Measurements from ENCODE around the gene CLASP2. TPM values are rescaled to one million over a fixed set of nuclear protein-coding genes. Genes with fewer than 3 reads are reported as not detected.

CLASP2 gene
- total and polyA plus RNA-seq, 2 of the 4 experiments (the other 2 are of a cell fraction), result 11.9 to 49.1 TPM

- Histone ChIP-seq H3K23ac (ENCODE audit: low read depth, low read length) (no peak overlapping the region), H2AK5ac (ENCODE audit: low read depth, low read length) (no peak overlapping the region), H2AFZ (replicated peaks; ENCODE audit: low read length, poor library complexity) (no peak overlapping the region), H3K18ac (ENCODE audit: low read depth, low read length) (no peak overlapping the region), H3K79me1 (ENCODE audit: low read depth in 1 of 2, low read length in 2 of 2) (no peaks in the 10 kb centered on the region), H2BK120ac (ENCODE audit: low read depth, low read length) (no peak overlapping the region), H3K4ac (ENCODE audit: low read depth, low read length) (no peak overlapping the region), H3K36me3 (ENCODE audit: control insufficient read depth, insufficient read depth, low read length) (no peaks in the 10 kb centered on the region), H4K20me1 (ENCODE audit: insufficient read depth, low read length) (no peaks in the 10 kb centered on the region), H3K4me1 (ENCODE audit: control insufficient read depth, insufficient read depth, low read length) (no peaks in the 10 kb centered on the region), H3K4me3 (ENCODE audit: insufficient read depth, low read depth, low read length) (no peak overlapping the region), H3K9me1 (ENCODE audit: insufficient read depth, low read length) (no peaks in the 10 kb centered on the region), H3K27me3 (ENCODE audit: control insufficient read depth, insufficient read depth, low read length) (no peaks in the 10 kb centered on the region), H2BK15ac (ENCODE audit: low read depth, low read length) (no peak overlapping the region), H2BK20ac (ENCODE audit: low read depth, low read length) (no peak overlapping the region), H4K8ac (ENCODE audit: low read depth in 2 of 2, low read length in 2 of 2) (no peak overlapping the region), H4K5ac (ENCODE audit: low read depth, low read length) (no peak overlapping the region), H3K4me2 (ENCODE audit: low read depth, low read length) (no peak overlapping the region), H3K14ac (replicated peaks; ENCODE audit: low read depth, low read length) (no peak overlapping the region), H3K9me3 (ENCODE audit: control insufficient read depth, insufficient read depth, low read length) (no peaks in the 10 kb centered on the region), H4K91ac (ENCODE audit: insufficient read depth, low read depth, low read length) (no peak overlapping the region), H3K9ac (ENCODE audit: low read depth, low read length) (no peak overlapping the region), H3K56ac (ENCODE audit: extremely low read depth, insufficient read depth, low read length) (no peak overlapping the region), H2BK5ac (ENCODE audit: low read depth, low read length, poor library complexity, severe bottlenecking) (no peak overlapping the region), H2AK9ac (replicated peaks; ENCODE audit: low read depth, low read length, poor library complexity) (no peak overlapping the region), H3K27ac (ENCODE audit: insufficient read depth, low read length) (no peak overlapping the region)
- no CpG with 5 or more reads among the region's 2 CpGs for WGBS, 2 experiments (ENCODE audit: extremely low coverage in 2 of 2, insufficient read length in 1 of 2)
- POLR2A ChIA-PET (ENCODE audit: unreplicated experiment), result no interaction called here
- CTCF ChIA-PET, result no interaction called here
- intact Hi-C loops (cut with micrococcal nuclease), result no loop called here
- no peak for ATAC-seq (ENCODE audit: low read depth)
- TF ChIP-seq ELK1 (IDR thresholded peaks at IDR 0.05; ENCODE audit: borderline replicate concordance, low read depth, low read length), result no peak
- TF ChIP-seq RAD21 (IDR thresholded peaks at IDR 0.05; ENCODE audit: low read length), result no peak
- no peak for TF ChIP-seq RCOR1 (IDR thresholded peaks at IDR 0.05; ENCODE audit: insufficient replicate concordance, low read length)
- TF ChIP-seq BHLHE40 (IDR thresholded peaks at IDR 0.05; ENCODE audit: low read depth, low read length), result no peak
- TF ChIP-seq POLR2A (IDR thresholded peaks at IDR 0.05; ENCODE audit: low read depth, low read length), result no peak
- no peak for TF ChIP-seq NFE2L2 (IDR thresholded peaks at IDR 0.05; ENCODE audit: low read depth, low read length)
- dilution Hi-C loops (cut with HindIII; ENCODE audit: low sequenced_read_pairs, unreplicated experiment), result no loop called here
- no peak for DNase-seq
- BruUV-seq (replicated peaks), result no TSS peak
- in situ Hi-C loops (cut with MboI; ENCODE audit: low sequenced_read_pairs), result no loop called here
These were observed 229.8 kb downstream of the CLASP2 start for GRCh38 chr3:33488246-33488645.

Data from IMR-90 (cell line).